ENCODE results near the gene FRMD4B. TPM values are rescaled to one million over a fixed set of nuclear protein-coding genes. Genes with fewer than 3 reads are reported as not detected.

Gene FRMD4B
- total RNA-seq, 4 donors from 2014 or later: 15.5 to 36.7 (median 26.0) TPM

DNA sequence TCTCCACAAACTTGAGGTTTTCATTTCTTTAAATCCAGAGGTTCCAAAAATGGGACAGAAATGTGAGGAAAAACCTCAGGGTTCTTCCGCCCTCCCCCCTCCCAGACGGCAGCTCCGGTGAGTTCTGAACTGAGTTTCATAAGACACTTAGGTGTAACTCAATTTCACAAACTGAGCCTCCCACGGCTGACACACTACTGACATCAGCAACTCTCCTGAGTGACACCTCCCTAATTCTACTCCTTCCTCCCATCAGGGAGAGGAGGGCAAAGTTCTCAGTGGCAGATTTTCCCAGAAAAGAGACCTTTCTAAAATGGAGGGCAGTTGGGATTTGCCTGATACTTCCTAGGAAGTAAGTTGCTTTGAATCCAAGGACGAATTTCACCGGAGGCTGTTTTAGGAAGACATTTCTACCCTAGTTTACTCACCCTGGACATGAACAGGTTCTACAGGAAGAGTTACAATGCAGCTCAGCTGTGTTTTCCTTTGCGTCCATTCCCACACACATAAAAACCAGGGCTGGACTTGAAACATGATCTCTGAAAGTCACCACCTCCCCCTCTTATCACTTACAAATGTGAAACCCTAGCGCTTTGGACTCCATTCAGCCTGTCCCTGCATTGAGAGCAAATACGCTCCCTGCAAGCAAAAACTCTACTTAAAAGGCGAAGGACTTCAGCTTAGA is 185.4 kb downstream of the FRMD4B start:
- Histone ChIP-seq H3K9me3 (no peaks in the 10 kb centered on the region), H3K27me3 (no peaks in the 10 kb centered on the region), H3K4me3 (peak overlapping the region in 3 of 4 donors; percentile 28 to 55 (median 38)), H3K27ac (peak overlapping the region; percentile 72 to 88 (median 80)), H3K36me3 (peaks cover 0 to 9% (median 0%) of the 10 kb centered on the region in 4 donors), H3K4me1 (peaks cover 0 to 30% (median 11%) of the 10 kb centered on the region in 4 donors)
- intact Hi-C loops (cut with DNase I; ENCODE audit: low total_unique reads) (no loop called here), in situ Hi-C loops (cut with MboI; ENCODE audit: low pct_ligation_motif_present in 1 of 4, low pct_unique_long_range_greater_than_20kb in 1 of 4, low sequenced_read_pairs in 3 of 4) (no loop called here)
- WGBS, 2 donors (ENCODE audit: low coverage in 1 of 2): 44 to 55% methylated on average over 4 to 10 of the region's 10 CpGs
- TF ChIP-seq POLR2AphosphoS5 (IDR thresholded peaks at IDR 0.05) (peak in 2 of 3 donors; percentile 62 to 65), POLR2A (IDR thresholded peaks at IDR 0.05) (peak; percentile 84), EP300 (IDR thresholded peaks at IDR 0.05; ENCODE audit: low read depth) (no peak)
- TF ChIP-seq, protein P1, sequence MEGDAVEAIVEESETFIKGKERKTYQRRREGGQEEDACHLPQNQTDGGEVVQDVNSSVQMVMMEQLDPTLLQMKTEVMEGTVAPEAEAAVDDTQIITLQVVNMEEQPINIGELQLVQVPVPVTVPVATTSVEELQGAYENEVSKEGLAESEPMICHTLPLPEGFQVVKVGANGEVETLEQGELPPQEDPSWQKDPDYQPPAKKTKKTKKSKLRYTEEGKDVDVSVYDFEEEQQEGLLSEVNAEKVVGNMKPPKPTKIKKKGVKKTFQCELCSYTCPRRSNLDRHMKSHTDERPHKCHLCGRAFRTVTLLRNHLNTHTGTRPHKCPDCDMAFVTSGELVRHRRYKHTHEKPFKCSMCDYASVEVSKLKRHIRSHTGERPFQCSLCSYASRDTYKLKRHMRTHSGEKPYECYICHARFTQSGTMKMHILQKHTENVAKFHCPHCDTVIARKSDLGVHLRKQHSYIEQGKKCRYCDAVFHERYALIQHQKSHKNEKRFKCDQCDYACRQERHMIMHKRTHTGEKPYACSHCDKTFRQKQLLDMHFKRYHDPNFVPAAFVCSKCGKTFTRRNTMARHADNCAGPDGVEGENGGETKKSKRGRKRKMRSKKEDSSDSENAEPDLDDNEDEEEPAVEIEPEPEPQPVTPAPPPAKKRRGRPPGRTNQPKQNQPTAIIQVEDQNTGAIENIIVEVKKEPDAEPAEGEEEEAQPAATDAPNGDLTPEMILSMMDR (IDR thresholded peaks at IDR 0.05): no peak
- DNase-seq: peak; percentile 73

DNA sequence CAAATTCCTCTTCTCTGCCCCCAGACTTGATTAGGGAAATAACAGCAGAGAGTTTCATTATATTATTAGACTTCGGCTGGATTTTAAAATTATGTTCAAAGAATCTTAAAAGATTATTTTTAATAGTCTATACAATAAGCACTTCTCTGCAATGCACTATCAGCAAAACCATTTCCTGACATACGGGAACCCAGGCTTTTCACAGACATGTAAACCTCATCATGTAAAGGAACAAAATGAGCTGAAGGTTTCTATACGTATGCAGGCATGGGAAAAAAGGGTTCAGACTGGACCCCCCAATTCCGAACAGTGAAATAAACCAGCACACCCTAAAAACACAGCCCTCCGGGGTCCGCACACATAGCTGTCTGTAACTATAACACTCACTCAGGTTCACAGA is 185.9 kb downstream of the FRMD4B start:
- intact Hi-C loops (cut with DNase I; ENCODE audit: low total_unique reads): no loop called here
- TF ChIP-seq POLR2AphosphoS5 (IDR thresholded peaks at IDR 0.05) (no peak), EP300 (IDR thresholded peaks at IDR 0.05; ENCODE audit: low read depth) (no peak), POLR2A (IDR thresholded peaks at IDR 0.05) (no peak)
- TF ChIP-seq, protein P1 (IDR thresholded peaks at IDR 0.05): no peak
- Histone ChIP-seq H3K4me3 (peak overlapping the region in 3 of 4 donors; percentile 28 to 55 (median 38)), H3K27me3 (no peaks in the 10 kb centered on the region), H3K27ac (peak overlapping the region; percentile 72 to 88 (median 80)), H3K36me3 (peaks cover 0 to 9% (median under 1%) of the 10 kb centered on the region in 4 donors), H3K9me3 (no peaks in the 10 kb centered on the region), H3K4me1 (peaks cover 0 to 30% (median 11%) of the 10 kb centered on the region in 4 donors)
- WGBS, 2 donors (ENCODE audit: low coverage in 1 of 2): 46 to 62% methylated on average over 6 of the region's 6 CpGs
- DNase-seq: no peak
- in situ Hi-C loops (cut with MboI; ENCODE audit: low pct_ligation_motif_present in 1 of 4, low pct_unique_long_range_greater_than_20kb in 1 of 4, low sequenced_read_pairs in 3 of 4): no loop called here

DNA sequence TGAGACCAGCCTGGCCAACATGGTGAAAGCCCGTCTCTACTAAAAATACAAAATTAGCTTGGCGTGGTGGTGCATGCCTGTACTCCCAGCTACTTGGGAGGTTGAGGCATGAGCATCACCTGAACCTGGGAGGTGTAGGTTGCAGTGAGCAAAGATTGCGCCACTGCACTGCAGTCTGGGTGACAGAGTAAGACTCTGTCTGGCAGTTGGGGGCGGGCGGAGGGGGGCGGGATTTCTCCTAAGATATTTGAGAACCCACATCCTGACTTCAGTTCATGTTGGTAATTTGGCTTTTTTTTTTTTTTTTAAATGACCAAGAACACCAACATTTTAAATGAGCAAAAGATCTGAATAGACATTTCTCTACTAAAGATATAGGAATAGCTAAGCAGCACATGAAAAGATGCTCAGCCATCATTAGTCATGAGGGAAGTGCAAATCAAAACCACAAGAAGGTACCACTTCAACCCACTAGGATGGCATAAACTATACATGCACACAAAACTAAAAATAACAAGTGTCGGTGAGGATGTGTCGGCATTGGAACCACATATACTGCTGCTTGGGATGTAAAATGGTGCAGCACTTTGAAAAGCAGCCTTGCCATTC is 187.9 kb downstream of the FRMD4B start:
- Histone ChIP-seq H3K4me1 (peaks cover 0 to 34% (median 8%) of the 10 kb centered on the region in 4 donors), H3K4me3 (no peak overlapping the region), H3K9me3 (no peaks in the 10 kb centered on the region), H3K27me3 (no peaks in the 10 kb centered on the region), H3K27ac (peak overlapping the region in 3 of 4 donors; percentile 72 to 88 (median 82)), H3K36me3 (peaks cover 0 to 15% (median 5%) of the 10 kb centered on the region in 4 donors)
- 82% methylated on average over 6 to 8 of the region's 8 CpGs for WGBS, 2 donors (ENCODE audit: low coverage in 1 of 2)
- in situ Hi-C loops (cut with MboI; ENCODE audit: low pct_ligation_motif_present in 1 of 4, low pct_unique_long_range_greater_than_20kb in 1 of 4, low sequenced_read_pairs in 3 of 4) (no loop called here), intact Hi-C loops (cut with DNase I; ENCODE audit: low total_unique reads) (no loop called here)
- TF ChIP-seq POLR2A (IDR thresholded peaks at IDR 0.05): no peak
- no peak for TF ChIP-seq POLR2AphosphoS5 (IDR thresholded peaks at IDR 0.05)
- TF ChIP-seq, protein P1 (IDR thresholded peaks at IDR 0.05): no peak
- no peak for TF ChIP-seq EP300 (IDR thresholded peaks at IDR 0.05; ENCODE audit: low read depth)
- DNase-seq: peak; percentile 22

DNA sequence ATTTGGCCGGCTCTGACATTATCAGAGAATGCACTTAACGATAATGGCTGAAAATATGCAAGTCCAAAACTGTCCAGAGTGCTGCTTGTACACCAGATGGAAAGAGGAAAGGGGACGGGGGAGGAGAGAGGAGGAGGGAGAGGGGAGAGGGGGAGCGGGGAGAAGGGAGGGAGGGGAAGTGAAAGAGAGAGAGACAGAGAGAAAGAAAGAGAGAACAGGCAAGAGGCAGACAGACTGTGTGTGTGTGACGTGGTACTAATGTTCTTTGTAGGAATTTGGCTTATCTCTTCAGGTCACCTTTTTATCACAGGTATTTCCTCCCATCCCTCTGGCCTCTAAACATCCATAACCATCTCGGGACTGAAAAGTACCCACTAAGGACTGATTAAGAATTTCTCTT is 188.4 kb downstream of the FRMD4B start:
- Histone ChIP-seq H3K4me3 (no peak overlapping the region), H3K27me3 (no peaks in the 10 kb centered on the region), H3K4me1 (peaks cover 0 to 35% (median 8%) of the 10 kb centered on the region in 4 donors), H3K27ac (no peak overlapping the region), H3K36me3 (peaks cover 0 to 19% (median 5%) of the 10 kb centered on the region in 4 donors), H3K9me3 (no peaks in the 10 kb centered on the region)
- 60 to 69% methylated on average over 3 to 6 of the region's 6 CpGs for WGBS, 2 donors (ENCODE audit: low coverage in 1 of 2)
- TF ChIP-seq POLR2A (IDR thresholded peaks at IDR 0.05) (no peak), POLR2AphosphoS5 (IDR thresholded peaks at IDR 0.05) (no peak), EP300 (IDR thresholded peaks at IDR 0.05; ENCODE audit: low read depth) (no peak)
- TF ChIP-seq, protein P1 (IDR thresholded peaks at IDR 0.05): no peak
- intact Hi-C loops (cut with DNase I; ENCODE audit: low total_unique reads) (no loop called here), in situ Hi-C loops (cut with MboI; ENCODE audit: low pct_ligation_motif_present in 1 of 4, low pct_unique_long_range_greater_than_20kb in 1 of 4, low sequenced_read_pairs in 3 of 4) (no loop called here)
- no peak for DNase-seq

Measured in transverse colon (tissue), 4 donors.